IgD-negative memory B cell (primary cell): Measurements from ENCODE around the gene COBLL1. TPM values are rescaled to one million over a fixed set of nuclear protein-coding genes. Genes with fewer than 3 reads are reported as not detected.

ENCODE experiments used
- H3K27ac Mint-ChIP-seq, 3 donors: one replicate each; pipeline ENCODE4 v1.8.0; 2020 to 2022; ENCODE audit warnings: mild to moderate bottlenecking in 3 of 3, mixed read lengths in 3 of 3, moderate library complexity in 1 of 3
- H3K27me3 Mint-ChIP-seq: one replicate; pipeline ENCODE4 v1.8.0; 2021; ENCODE audit warnings: mixed read lengths
- H3K36me3 Mint-ChIP-seq: one replicate; pipeline ENCODE4 v1.8.0; 2020; ENCODE audit warnings: mild to moderate bottlenecking, mixed read lengths
- H3K4me1 Mint-ChIP-seq, 3 donors: one replicate each; pipeline ENCODE4 v1.8.0; 2020 to 2022; ENCODE audit warnings: mixed read lengths in 3 of 3, mild to moderate bottlenecking in 1 of 3
- H3K4me3 Mint-ChIP-seq, 4 donors: one replicate each; pipeline ENCODE4 v1.8.0; 2020 to 2022; ENCODE audit warnings: mild to moderate bottlenecking in 4 of 4, mixed read lengths in 4 of 4, moderate library complexity in 3 of 4
- H3K9me3 Mint-ChIP-seq, 3 donors: one replicate each; pipeline ENCODE4 v1.8.0; 2020 to 2021; ENCODE audit warnings: mixed read lengths in 3 of 3, mild to moderate bottlenecking in 1 of 3
- polyA plus RNA-seq: library from polyadenylated mRNA; unstranded; fragments of 300-500 nt; fragmentation: Illumina TruSeq; gene quantifications from one replicate; pipeline ENCODE4 v1.2.3, GENCODE V29; 2021

The COBLL1 gene
- polyA plus RNA-seq, 1 donor from 2014 or later, result 114 TPM

- no peaks in the 10 kb centered on the region for H3K27me3 Mint-ChIP-seq
- peak overlapping the region in 1 of 3 donors; percentile 10 for H3K27ac Mint-ChIP-seq
- H3K4me3 Mint-ChIP-seq, result no peak overlapping the region
Measured at GRCh38 chr2:164792316-164793170, 49.1 kb downstream of the COBLL1 start.

GRCh38 chr2:164789968-164790367 is 51.7 kb downstream of the COBLL1 start:
- H3K27ac Mint-ChIP-seq, result no peak overlapping the region
- H3K27me3 Mint-ChIP-seq, result no peaks in the 10 kb centered on the region
- H3K4me3 Mint-ChIP-seq, result no peak overlapping the region
- no peaks in the 10 kb centered on the region for H3K9me3 Mint-ChIP-seq
- H3K4me1 Mint-ChIP-seq, result peaks cover 5 to 20% (median 16%) of the 10 kb centered on the region in 3 donors
- H3K36me3 Mint-ChIP-seq, result peaks cover 2% of the 10 kb centered on the region

More at GRCh38 chr2:164792316-164793170, 49.1 kb downstream of the COBLL1 start:
- Mint-ChIP-seq H3K9me3 (no peaks in the 10 kb centered on the region), H3K4me1 (peaks cover 8 to 31% (median 21%) of the 10 kb centered on the region in 3 donors), H3K36me3 (peaks cover 2% of the 10 kb centered on the region)

- Mint-ChIP-seq H3K4me3 (no peak overlapping the region), H3K36me3 (no peaks in the 10 kb centered on the region), H3K27ac (no peak overlapping the region)
Measured at GRCh38 chr2:164786787-164787186, 54.8 kb downstream of the COBLL1 start.

GRCh38 chr2:164785457-164785856 is 56.2 kb downstream of the COBLL1 start:
- Mint-ChIP-seq H3K27me3 (no peaks in the 10 kb centered on the region), H3K36me3 (no peaks in the 10 kb centered on the region), H3K9me3 (no peaks in the 10 kb centered on the region), H3K4me3 (no peak overlapping the region), H3K4me1 (peaks cover 0 to 12% (median 4%) of the 10 kb centered on the region in 3 donors), H3K27ac (no peak overlapping the region)

More at GRCh38 chr2:164786787-164787186, 54.8 kb downstream of the COBLL1 start:
- Mint-ChIP-seq H3K9me3 (no peaks in the 10 kb centered on the region), H3K4me1 (peaks cover 0 to 12% (median 4%) of the 10 kb centered on the region in 3 donors), H3K27me3 (no peaks in the 10 kb centered on the region)

- Mint-ChIP-seq H3K4me1 (peaks cover 0 to 12% (median 4%) of the 10 kb centered on the region in 3 donors), H3K4me3 (no peak overlapping the region), H3K36me3 (no peaks in the 10 kb centered on the region), H3K9me3 (no peaks in the 10 kb centered on the region), H3K27me3 (no peaks in the 10 kb centered on the region), H3K27ac (no peak overlapping the region)
Measured at GRCh38 chr2:164784376-164784775, 57.2 kb downstream of the COBLL1 start.

GRCh38 chr2:164782323-164782722 is 59.3 kb downstream of the COBLL1 start:
- Mint-ChIP-seq H3K4me3 (no peak overlapping the region), H3K9me3 (no peaks in the 10 kb centered on the region), H3K36me3 (peaks cover 2% of the 10 kb centered on the region), H3K27ac (no peak overlapping the region), H3K27me3 (no peaks in the 10 kb centered on the region), H3K4me1 (peaks cover 0 to 14% (median 4%) of the 10 kb centered on the region in 3 donors)

GRCh38 chr2:164781394-164781793 is 60.2 kb downstream of the COBLL1 start:
- no peak overlapping the region for H3K4me3 Mint-ChIP-seq
- no peak overlapping the region for H3K27ac Mint-ChIP-seq
- peaks cover 0 to 14% (median 4%) of the 10 kb centered on the region in 3 donors for H3K4me1 Mint-ChIP-seq
- H3K36me3 Mint-ChIP-seq, result peaks cover 2% of the 10 kb centered on the region
- no peaks in the 10 kb centered on the region for H3K27me3 Mint-ChIP-seq
- H3K9me3 Mint-ChIP-seq, result no peaks in the 10 kb centered on the region

GRCh38 chr2:164780611-164781178 is 60.9 kb downstream of the COBLL1 start:
- no peaks in the 10 kb centered on the region for H3K9me3 Mint-ChIP-seq
- peaks cover 0 to 11% (median 4%) of the 10 kb centered on the region in 3 donors for H3K4me1 Mint-ChIP-seq
- no peaks in the 10 kb centered on the region for H3K27me3 Mint-ChIP-seq
- peaks cover 2% of the 10 kb centered on the region for H3K36me3 Mint-ChIP-seq
- H3K27ac Mint-ChIP-seq, result no peak overlapping the region
- no peak overlapping the region for H3K4me3 Mint-ChIP-seq

GRCh38 chr2:164779383-164780057 is 62.1 kb downstream of the COBLL1 start:
- no peaks in the 10 kb centered on the region for H3K27me3 Mint-ChIP-seq
- H3K36me3 Mint-ChIP-seq, result peaks cover 2% of the 10 kb centered on the region
- H3K9me3 Mint-ChIP-seq, result no peaks in the 10 kb centered on the region
- H3K4me3 Mint-ChIP-seq, result peak overlapping the region in 1 of 4 donors; percentile 17
- peaks cover 0 to 7% (median 4%) of the 10 kb centered on the region in 3 donors for H3K4me1 Mint-ChIP-seq
- H3K27ac Mint-ChIP-seq, result no peak overlapping the region

- Mint-ChIP-seq H3K36me3 (peaks cover 2% of the 10 kb centered on the region), H3K4me3 (no peak overlapping the region), H3K9me3 (no peaks in the 10 kb centered on the region), H3K4me1 (peaks cover 0 to 7% (median 4%) of the 10 kb centered on the region in 3 donors), H3K27ac (no peak overlapping the region), H3K27me3 (no peaks in the 10 kb centered on the region)
Measured at GRCh38 chr2:164778723-164779122, 62.9 kb downstream of the COBLL1 start.

GRCh38 chr2:164777847-164778461 is 63.7 kb downstream of the COBLL1 start:
- Mint-ChIP-seq H3K27ac (no peak overlapping the region), H3K4me3 (no peak overlapping the region), H3K27me3 (no peaks in the 10 kb centered on the region), H3K4me1 (peaks cover 0 to 7% (median 4%) of the 10 kb centered on the region in 3 donors), H3K36me3 (peaks cover 2% of the 10 kb centered on the region), H3K9me3 (no peaks in the 10 kb centered on the region)

- Mint-ChIP-seq H3K27me3 (no peaks in the 10 kb centered on the region), H3K9me3 (no peaks in the 10 kb centered on the region), H3K4me1 (peaks cover 2 to 8% (median 6%) of the 10 kb centered on the region in 3 donors), H3K4me3 (no peak overlapping the region), H3K36me3 (no peaks in the 10 kb centered on the region), H3K27ac (no peak overlapping the region)
Measured at GRCh38 chr2:164773635-164774034, 68.0 kb downstream of the COBLL1 start.

GRCh38 chr2:164773091-164773490 is 68.5 kb downstream of the COBLL1 start:
- Mint-ChIP-seq H3K9me3 (no peaks in the 10 kb centered on the region), H3K4me3 (no peak overlapping the region), H3K4me1 (peaks cover 0 to 8% (median 6%) of the 10 kb centered on the region in 3 donors), H3K27me3 (no peaks in the 10 kb centered on the region), H3K36me3 (no peaks in the 10 kb centered on the region), H3K27ac (no peak overlapping the region)

- Mint-ChIP-seq H3K4me3 (no peak overlapping the region), H3K9me3 (no peaks in the 10 kb centered on the region), H3K4me1 (peaks cover 0 to 8% (median 3%) of the 10 kb centered on the region in 3 donors), H3K36me3 (no peaks in the 10 kb centered on the region), H3K27ac (no peak overlapping the region), H3K27me3 (no peaks in the 10 kb centered on the region)
Measured at GRCh38 chr2:164771897-164772296, 69.7 kb downstream of the COBLL1 start.
